Measurements from ENCODE around the gene ACTRT2. TPM values are rescaled to one million over a fixed set of nuclear protein-coding genes. Genes with fewer than 3 reads are reported as not detected.

The ACTRT2 gene
- total and polyA plus RNA-seq, 2 experiments from 2014 or later: not detected

GRCh38 chr1:3000671-3001470, 20.4 kb upstream of the ACTRT2 start:
- 83% methylated on average over 19 of the region's 20 CpGs for WGBS (ENCODE audit: low lambda C conversion rate, missing lambda C conversion rate)
- no peaks in the 10 kb centered on the region for H3K27me3 ChIP-seq
- H3K4me2 ChIP-seq: no peak overlapping the region
- TF ChIP-seq CTCF (IDR thresholded peaks at IDR 0.05; ENCODE audit: poor library complexity) (no peak), EZH2 (IDR thresholded peaks at IDR 0.05; ENCODE audit: borderline replicate concordance) (no peak), EZH2phosphoT487 (IDR thresholded peaks at IDR 0.05; ENCODE audit: low read depth, severe bottlenecking, unreplicated experiment) (no peak)
- no peak overlapping the region for H3K27ac ChIP-seq
- H4K20me1 ChIP-seq (ENCODE audit: insufficient read depth, poor library complexity, severe bottlenecking): no peaks in the 10 kb centered on the region
- no peak for DNase-seq (ENCODE audit: low spot score)
- no peaks in the 10 kb centered on the region for H3K9me3 ChIP-seq (ENCODE audit: low read depth)
- H2AFZ ChIP-seq: no peak overlapping the region
- H3K79me2 ChIP-seq: no peaks in the 10 kb centered on the region
- H3K4me3 ChIP-seq: no peak overlapping the region
- no peaks in the 10 kb centered on the region for H3K36me3 ChIP-seq (replicated peaks; ENCODE audit: insufficient read depth, low read depth)
- H3K9me2 ChIP-seq (replicated peaks; ENCODE audit: insufficient read depth): no peaks in the 10 kb centered on the region
- no peaks in the 10 kb centered on the region for H3K4me1 ChIP-seq (ENCODE audit: insufficient read depth)

GRCh38 chr1:3001471-3002348, 19.6 kb upstream of the ACTRT2 start:
- Histone ChIP-seq H3K27me3 (no peaks in the 10 kb centered on the region), H4K20me1 (ENCODE audit: insufficient read depth, poor library complexity, severe bottlenecking) (no peaks in the 10 kb centered on the region), H2AFZ (no peak overlapping the region), H3K9me2 (replicated peaks; ENCODE audit: insufficient read depth) (no peaks in the 10 kb centered on the region), H3K4me2 (no peak overlapping the region), H3K4me1 (ENCODE audit: insufficient read depth) (no peaks in the 10 kb centered on the region), H3K79me2 (no peaks in the 10 kb centered on the region), H3K36me3 (replicated peaks; ENCODE audit: insufficient read depth, low read depth) (no peaks in the 10 kb centered on the region), H3K27ac (no peak overlapping the region), H3K9me3 (ENCODE audit: low read depth) (no peaks in the 10 kb centered on the region), H3K4me3 (no peak overlapping the region)
- no peak for DNase-seq (ENCODE audit: low spot score)
- TF ChIP-seq EZH2phosphoT487 (IDR thresholded peaks at IDR 0.05; ENCODE audit: low read depth, severe bottlenecking, unreplicated experiment): no peak
- TF ChIP-seq CTCF (IDR thresholded peaks at IDR 0.05; ENCODE audit: poor library complexity): no peak
- WGBS (ENCODE audit: low lambda C conversion rate, missing lambda C conversion rate): 88% methylated on average over 36 of the region's 47 CpGs

- DNase-seq (ENCODE audit: low spot score): no peak
- Histone ChIP-seq H3K9me3 (ENCODE audit: low read depth) (no peaks in the 10 kb centered on the region), H3K4me2 (no peak overlapping the region), H3K4me1 (ENCODE audit: insufficient read depth) (no peaks in the 10 kb centered on the region), H3K27me3 (no peaks in the 10 kb centered on the region), H3K27ac (no peak overlapping the region), H3K4me3 (no peak overlapping the region), H3K79me2 (no peaks in the 10 kb centered on the region), H4K20me1 (ENCODE audit: insufficient read depth, poor library complexity, severe bottlenecking) (no peaks in the 10 kb centered on the region), H2AFZ (no peak overlapping the region), H3K9me2 (replicated peaks; ENCODE audit: insufficient read depth) (no peaks in the 10 kb centered on the region), H3K36me3 (replicated peaks; ENCODE audit: insufficient read depth, low read depth) (no peaks in the 10 kb centered on the region)
- no peak for TF ChIP-seq CTCF (IDR thresholded peaks at IDR 0.05; ENCODE audit: poor library complexity)
- no peak for TF ChIP-seq EZH2 (IDR thresholded peaks at IDR 0.05; ENCODE audit: borderline replicate concordance)
- TF ChIP-seq EZH2phosphoT487 (IDR thresholded peaks at IDR 0.05; ENCODE audit: low read depth, severe bottlenecking, unreplicated experiment): no peak
- WGBS (ENCODE audit: low lambda C conversion rate, missing lambda C conversion rate): 88% methylated on average over 23 of the region's 23 CpGs
Measured at GRCh38 chr1:3002349-3003038, 18.8 kb upstream of the ACTRT2 start.

Data from hepatocyte (in vitro differentiated cells).